MM.1S (cell line): ENCODE measurements around the gene EWSR1.

Experiments
- CTCF ChIP-seq: fragments of 300-600 bp; sonication (generic); IDR thresholded peaks from 2 replicates; pipeline ENCODE4 v1.5.1; 2016; ENCODE audit warnings: antibody characterized with exemption, low read length, mixed read lengths
- EZH2 ChIP-seq: fragments of 300-600 bp; sonication (generic); optimal IDR thresholded peaks from 2 replicates; pipeline ENCODE3; 2017; ENCODE audit warnings: low read depth, mild to moderate bottlenecking, antibody characterized with exemption, low read length, mixed read lengths
- EZH2phosphoT487 ChIP-seq: fragments of 300-600 bp; sonication (generic); IDR thresholded peaks from 2 replicates; pipeline ENCODE4 v1.6.1; 2018; ENCODE audit warnings: antibody characterized with exemption, low read length

GRCh38 chr22:29341849-29342127 is 73.7 kb downstream of the EWSR1 start:
- no peak for TF ChIP-seq CTCF
- no peak for TF ChIP-seq EZH2phosphoT487
- no peak for TF ChIP-seq EZH2
